Hypothalamus (tissue), 51 donors: ENCODE measurements around the gene RGS17.
A peak's percentile ranks its signal among the peaks of the same experiment; 100 is the strongest.
"Not testable (repeated sequence)": the region's sequence is repeated elsewhere in the genome, so short reads cannot be mapped to it uniquely, and the experiment has no call there.

Source experiments
- DNase-seq, 51 donors: peaks; one replicate each; lab custom pipeline; 2025; lab: John Stamatoyannopoulos, UW

Gene RGS17, protein sequence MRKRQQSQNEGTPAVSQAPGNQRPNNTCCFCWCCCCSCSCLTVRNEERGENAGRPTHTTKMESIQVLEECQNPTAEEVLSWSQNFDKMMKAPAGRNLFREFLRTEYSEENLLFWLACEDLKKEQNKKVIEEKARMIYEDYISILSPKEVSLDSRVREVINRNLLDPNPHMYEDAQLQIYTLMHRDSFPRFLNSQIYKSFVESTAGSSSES

DNA sequence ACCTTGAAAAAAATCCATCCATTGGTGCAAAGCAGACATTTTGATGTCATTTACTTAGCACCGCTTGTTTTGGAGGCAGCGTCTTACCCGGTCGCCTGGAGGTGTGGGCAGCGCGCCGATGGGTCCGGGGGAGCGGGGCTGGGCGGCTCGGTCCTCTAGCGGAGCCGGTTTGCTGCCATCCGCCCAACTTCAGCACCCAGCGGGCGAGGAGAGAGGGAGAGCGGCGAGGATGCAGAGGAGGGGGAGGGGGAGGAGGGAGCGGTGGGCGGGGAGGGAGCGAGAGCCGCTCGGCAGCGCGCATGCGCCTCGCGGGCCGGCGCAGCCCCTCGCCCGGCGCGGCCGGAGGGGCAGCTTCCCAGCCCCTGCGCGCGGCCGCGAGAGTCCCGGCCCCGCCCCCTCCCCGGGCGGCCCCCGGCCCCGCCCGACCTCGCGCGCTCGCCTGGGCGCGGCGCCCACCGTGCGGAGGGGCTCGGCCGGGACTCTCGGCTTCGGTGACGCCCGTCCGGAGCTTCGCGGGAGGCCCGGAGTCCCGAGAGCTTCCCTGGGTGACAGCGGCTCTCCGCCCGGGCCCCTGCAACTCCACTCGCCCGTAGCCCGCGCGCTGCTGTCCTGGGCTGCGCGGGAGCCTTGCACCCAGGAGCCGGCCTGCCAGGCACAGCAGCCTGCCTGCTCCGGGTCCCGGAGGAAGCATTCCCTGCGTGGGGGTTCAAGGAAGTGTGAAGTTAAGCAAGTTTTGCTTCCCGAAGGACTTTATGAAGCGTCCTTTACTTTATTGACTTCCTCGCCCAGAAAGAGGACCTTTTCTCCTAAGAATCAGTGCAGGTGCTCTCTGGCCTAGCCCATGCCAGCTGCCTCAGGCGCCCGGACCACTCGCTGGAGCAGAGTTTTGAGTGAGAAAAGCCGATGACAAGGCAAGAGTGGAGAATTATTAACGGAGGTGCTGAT lies at the start of gene RGS17:
Gene RGS17 (minus strand): TSS at position 246 of the 945 bp plus-strand sequence. CDS start 87,264 bp downstream, outside the sequence.
- peak in 48 of 51 donors; percentile 7 to 83 (median 53) for DNase-seq

DNA sequence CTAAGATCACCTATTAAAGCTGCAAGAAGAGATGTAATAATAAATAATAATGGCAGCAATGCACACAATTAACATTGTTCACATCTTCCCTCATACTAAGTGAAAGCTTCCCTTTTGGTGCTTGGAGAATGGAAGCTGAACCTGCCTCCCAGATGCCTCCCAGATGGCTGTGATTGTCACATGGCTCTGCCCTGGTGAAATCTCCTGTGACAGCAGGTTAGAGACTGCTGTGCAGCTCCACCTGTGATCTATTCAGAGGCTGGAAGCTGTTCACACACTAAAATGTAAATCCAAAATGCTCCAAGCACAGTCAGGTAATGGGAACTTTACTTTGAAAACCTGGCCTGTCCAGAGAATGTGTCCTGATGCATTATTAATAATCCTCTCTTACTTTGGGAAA lies 41.7 kb upstream of the RGS17 start:
- no peak for DNase-seq

DNA sequence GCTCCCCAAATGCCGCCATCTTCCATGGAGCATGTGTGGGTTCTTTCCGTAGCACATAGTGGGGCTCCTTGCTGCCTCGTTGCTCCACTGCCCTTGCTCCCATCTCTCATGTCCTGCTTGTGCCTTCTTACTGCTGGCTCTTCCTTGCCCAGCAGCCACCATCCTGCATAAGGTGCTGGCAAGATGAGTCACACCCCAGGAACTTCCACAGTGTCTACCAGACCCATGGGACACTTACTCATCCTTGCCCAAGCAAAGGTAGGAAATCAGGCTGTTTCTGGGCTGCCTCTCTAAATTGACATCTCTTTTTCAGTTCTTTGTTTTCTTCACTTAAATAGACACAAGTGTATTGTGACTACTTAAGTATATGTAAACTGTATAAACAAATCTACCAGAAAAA lies 39.4 kb upstream of the RGS17 start:
- no peak for DNase-seq

DNA sequence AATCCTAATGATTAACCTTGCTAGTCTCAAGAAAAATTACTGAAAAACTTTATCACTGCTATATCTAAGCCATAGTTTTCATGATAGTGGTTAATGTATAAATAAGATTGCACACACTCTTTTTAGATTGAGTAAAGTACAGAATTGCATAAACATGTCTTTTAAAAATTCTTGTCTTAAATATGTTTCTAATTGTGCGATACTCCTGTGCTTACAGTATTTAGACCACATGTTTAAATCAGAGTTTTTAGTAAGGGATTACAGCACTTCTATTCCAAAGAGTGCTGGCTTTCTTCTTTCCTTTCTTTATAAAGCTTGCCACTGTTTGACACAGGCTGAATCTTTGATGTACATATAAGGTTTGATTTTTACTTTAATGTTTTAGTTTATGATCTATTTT lies 36.8 kb upstream of the RGS17 start:
- DNase-seq: no peak

DNA sequence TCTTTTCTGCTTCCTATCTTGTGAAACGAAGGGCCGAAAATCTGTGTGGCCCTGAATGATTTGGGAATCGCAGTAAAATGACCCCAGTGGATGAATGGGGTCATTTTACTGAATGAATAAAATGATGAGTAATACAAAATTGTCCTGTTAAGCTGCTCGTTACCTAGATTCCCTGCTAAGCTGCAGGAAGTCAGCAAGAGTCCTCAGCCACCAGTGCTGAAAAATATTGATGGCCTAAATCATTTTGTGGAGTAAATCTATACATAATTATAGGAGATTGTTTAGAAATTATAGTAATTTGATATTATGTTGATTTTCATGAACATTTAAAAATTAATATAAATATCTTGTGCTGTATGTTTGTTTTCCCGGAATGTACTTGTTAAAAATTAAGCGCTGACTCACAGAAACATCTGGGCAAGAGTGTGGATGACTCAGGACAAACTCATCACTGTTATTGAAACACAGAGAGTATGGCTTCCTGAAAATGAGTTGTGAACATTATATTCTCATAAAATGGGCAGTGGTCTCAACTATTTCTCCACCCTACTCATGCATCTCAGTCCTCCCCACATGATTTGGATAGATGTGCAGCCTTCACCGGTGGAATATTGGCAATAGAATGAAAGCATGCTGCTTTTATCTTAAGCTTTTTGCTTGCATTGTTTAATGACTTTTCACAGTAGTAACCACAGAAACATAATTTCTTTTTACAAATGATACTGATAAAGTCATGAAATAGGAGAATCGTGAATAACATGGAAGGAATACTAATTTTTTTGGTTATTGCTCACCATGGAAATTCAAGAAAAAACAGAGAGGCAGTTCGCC lies 36.2 kb upstream of the RGS17 start:
- no peak for DNase-seq

DNA sequence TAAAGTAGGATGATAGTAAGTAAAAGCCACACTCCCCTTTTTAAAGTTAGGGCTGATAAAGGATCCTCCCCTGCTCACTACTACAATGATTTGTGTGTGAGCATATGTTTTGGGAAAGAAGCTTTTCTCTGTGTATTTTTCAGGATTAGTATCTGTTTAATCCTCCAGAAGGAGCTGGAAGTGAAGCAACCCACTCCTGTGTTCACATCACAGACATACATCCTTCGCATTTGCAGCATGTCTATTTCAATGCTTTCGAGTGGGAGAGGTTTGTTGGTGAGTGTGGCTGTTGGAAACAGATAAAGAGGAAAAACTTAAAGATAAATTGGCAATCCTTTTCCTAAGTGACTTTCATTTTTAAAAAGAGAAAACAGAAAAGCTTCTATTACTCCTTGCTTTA lies 31.6 kb upstream of the RGS17 start:
- no peak for DNase-seq

DNA sequence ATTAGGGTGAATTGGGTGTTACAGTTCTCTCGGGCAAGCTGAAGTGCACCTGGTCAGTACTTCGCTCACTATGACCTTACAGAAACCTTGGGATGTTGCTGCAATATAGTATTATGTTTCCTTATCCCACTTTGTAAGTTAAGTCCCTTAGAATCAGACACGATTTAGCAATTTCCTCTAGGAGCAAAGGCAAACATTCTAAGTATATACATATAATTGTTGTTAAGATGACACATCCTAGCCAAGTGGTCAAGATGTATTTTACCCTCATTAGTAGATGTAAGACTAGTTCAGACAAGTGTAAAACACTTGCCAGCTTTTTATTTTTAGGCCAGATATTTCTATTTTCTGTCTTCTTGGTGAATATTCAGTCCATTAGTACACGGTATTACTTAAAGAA lies 31.1 kb upstream of the RGS17 start:
- no peak for DNase-seq

DNA sequence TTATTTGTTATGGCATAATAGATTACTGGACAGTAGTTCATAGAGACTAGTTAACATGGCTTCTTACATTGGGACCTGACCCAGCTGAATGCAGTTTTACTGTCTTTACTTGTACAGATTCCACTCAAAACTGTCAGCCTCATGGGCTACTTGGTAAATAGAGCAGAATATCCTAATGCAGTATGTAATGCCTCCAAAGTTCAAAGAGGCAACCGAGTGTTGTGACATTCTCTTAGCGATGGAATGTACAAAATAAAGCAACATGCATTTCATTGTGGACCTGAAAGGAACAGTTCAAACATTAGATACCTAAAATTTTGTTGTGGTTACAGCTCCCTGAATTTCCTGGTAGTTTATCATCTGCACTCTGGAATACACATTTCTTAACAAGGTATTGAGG lies 29.1 kb upstream of the RGS17 start:
- DNase-seq: no peak

DNA sequence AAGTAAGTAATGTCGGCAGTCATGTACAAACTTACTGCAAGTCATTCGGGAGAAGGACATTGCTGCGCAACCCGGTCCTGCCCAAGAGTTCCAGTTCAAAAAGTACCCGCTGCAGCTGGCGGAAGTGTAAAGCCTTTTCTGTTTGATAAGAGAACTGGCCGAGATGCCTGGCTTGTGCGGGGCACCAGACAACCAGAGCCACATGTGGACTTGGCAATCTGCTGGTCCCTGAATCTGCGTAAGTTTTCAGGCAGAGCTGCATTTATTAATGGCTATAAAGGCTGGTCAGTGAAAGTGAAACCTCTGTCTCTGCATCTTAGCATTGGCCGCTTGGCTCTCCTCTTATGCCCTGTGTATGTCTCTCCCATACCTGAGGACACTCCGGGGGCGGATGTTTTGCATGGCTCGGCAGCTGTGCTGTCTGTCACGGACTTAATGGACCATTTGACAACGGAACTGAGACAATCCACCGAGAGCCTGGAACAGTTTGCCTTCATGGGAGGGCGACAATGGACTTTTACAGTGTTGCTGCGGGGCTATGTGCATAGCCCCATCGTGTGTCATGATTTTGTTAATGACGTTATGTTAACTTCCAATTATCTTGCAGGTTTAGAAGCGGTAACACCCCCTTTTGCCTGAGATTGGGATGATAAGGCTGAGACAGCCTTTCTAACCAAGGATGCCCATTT lies 19.8 kb upstream of the RGS17 start:
- no peak for DNase-seq

DNA sequence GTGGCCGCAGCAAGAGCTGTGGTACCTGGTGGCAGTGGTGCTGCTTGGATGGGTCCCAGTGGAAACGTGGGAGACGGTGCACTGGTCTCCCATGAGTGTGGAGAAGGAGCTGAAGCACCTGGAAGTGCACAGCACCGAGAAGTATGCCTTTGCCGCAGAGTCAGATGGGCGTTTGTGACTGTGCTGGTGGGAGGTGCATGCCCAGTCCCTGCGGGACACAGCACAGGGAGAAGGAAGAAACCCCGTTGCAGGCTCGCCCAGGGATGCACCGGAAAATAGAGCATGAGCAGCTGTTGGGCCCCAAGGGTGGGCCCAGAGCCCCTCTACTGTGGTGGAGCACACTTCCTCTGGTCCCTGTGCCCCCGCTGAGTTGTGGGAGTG lies 19.3 kb upstream of the RGS17 start:
- no peak for DNase-seq

DNA sequence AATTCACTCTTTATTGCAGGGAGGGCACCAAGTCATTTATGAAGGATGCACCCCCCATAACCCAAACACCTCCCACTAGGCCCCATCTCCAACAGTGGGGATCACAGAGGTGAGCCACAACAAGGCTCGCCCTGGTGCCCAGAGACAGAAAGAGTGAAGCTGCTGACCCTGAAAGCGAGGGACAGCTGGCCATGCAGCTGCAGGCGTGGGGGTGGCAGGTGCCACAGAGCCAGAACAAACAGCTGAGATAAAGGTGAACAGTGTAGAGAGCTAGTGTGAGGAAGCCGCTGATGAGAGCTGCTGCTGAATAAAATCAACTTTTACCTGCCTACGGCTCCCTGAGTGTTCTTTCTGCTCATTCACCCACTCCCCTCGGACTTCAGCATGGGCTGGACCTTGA lies 18.8 kb upstream of the RGS17 start:
- no peak for DNase-seq

DNA sequence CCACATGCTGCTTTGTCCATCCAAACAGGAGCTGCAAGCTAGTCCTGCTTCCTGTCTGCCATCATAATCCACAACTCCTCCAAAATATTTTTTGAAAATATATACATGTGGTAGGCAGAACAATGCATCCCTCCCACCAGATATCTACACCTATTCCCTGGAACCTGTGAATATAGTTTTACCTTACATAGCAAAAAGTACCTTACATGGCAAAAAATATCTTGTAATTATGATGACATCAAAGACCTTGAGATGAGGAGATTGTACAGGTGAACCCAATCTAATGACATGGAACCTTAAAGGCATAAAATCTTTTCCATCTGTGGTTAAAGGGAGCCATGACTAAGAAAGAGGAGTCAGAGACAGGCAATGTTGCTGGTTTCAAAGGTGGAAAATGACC lies 15.3 kb upstream of the RGS17 start:
- no peak for DNase-seq

DNA sequence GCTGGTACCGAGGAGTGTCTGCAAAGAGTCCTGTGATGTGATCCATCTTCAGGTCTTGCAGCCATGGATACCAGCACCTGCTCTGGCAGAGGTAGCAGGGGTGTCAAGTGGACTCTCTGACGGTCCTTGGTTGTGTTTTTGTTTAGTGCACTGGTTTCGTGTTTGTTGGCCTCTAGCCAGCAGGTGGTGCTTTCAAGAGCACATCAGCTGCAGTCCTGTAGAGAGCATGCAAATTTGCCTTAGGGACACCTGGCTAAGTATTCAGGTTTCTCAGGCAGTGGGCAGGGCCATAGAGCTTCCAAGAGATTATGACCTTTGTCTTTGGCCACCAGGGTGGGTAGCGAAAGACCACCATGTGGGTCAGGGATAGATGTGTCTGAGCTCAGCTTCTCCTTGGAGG lies 14.5 kb upstream of the RGS17 start:
- no peak for DNase-seq

DNA sequence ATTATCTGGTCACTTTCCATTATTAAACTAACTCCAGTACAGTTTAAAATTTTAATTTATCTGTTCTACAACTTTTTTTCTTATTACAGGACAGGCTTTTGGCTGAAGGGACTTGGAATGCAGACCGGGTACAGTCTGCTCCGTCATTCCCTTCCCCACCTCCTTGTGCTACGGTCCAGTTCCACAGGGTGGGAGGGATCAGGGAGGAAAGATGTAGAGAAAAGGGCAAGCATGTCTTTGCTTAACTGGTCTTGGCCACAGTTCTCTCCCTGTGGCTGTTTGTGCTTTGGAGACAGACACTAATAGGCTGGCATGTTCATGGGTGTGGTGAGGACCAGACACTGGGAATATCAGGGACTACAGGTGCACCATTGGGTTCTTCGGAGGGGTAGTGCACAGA lies 12.1 kb upstream of the RGS17 start:
- no peak for DNase-seq

DNA sequence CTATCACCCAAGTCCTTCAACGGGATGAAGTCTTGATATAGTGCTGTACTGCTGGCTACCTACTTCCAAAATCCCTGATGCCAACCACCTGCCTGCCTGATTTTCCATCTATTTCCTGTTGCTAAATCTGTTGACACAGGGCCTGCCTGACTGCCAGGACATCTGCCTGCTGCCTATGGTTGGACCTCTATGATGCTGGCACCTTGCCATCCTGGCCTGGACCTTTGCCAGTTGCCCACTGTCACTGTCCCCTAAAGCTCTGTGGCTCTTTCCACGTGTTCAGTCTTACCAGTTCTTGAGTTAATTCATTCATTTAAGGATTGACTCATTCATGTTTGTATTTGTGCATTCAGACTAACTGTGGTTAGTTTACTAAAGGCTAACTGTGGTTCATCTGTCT lies 9.2 kb upstream of the RGS17 start:
- no peak for DNase-seq

DNA sequence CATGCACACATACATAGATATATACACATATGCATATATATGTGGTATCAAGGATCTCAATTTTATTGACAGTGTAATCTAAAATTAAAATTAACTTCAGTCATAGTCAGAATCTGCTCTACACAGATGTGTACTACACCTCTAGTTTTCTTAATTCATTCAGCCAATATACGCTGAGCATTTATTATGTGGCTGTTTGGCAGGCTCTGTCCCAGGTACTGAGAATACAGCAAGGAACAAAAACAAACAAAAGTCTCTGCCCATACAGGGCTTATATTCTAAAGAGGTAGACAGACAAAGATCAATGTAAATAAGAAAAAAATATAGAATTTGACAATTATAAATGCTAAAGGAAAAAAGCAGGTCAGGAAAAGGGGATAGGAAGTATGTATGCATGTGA lies 7.8 kb upstream of the RGS17 start:
- DNase-seq: no peak

DNA sequence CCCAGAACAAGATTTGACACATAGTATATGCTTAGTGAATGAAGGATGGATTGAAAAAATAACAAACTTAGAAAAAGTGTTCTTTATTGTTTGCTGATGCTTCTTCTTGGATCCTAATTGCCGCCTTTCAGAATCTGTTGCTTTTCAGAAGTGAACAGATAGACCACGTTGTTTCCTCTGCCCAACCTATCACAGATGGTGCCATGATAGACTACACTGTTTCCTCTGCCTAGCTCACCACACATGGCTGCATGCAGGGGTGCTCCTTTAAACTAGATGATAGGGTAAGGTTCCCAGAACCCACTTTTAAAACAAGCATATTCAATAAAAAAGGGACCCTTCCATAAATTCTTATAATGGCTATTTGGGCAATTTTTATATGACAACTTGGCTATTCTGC lies 4.6 kb upstream of the RGS17 start:
- no peak for DNase-seq

DNA sequence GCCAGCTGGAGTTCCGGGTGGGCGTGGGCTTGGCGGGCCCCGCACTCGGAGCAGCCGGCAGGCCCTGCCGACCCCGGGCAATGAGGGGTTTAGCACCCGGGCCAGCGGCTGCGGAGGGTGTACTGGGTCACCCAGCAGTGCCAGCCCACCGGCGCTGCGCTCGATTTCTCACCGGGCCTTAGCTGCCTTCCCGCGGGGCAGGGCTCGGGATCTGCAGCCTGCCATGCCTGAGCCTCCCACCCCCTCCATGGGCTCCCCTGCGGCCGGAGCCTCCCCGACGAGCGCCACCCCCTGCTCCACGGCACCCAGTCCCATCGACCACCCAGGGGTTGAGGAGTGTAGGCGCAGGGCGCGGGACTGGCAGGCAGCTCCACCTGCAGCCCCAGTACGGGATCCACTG lies 2.6 kb upstream of the RGS17 start:
- not testable (repeated sequence) for DNase-seq

DNA sequence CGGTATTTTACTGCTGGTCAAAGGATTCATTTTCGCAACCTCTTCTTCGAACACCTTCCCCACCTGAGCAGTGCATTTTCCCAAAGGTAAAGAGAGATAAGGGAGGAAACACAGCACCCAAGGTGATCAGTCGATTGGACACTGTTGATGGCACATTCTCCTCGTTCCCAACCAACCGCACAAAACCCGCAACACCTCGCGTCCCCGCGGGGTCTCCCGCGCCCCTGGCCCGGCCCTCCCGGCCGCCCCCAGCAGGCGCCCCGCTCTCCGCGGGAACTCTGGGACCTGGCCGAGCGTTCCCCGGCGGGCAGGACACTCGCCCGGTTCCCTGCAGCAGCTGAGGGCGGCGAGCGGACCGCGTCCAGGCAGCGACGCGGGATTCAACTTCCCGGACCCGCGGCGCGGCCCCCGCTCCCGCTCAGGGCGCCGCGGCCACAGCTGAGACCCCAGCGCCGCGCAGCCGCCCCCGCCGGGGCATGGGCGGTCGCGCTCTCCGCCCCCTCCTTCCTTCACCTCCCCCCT lies 506 bp downstream of the RGS17 start:
- peak in 5 of 51 donors; percentile 22 to 44 (median 36) for DNase-seq

DNA sequence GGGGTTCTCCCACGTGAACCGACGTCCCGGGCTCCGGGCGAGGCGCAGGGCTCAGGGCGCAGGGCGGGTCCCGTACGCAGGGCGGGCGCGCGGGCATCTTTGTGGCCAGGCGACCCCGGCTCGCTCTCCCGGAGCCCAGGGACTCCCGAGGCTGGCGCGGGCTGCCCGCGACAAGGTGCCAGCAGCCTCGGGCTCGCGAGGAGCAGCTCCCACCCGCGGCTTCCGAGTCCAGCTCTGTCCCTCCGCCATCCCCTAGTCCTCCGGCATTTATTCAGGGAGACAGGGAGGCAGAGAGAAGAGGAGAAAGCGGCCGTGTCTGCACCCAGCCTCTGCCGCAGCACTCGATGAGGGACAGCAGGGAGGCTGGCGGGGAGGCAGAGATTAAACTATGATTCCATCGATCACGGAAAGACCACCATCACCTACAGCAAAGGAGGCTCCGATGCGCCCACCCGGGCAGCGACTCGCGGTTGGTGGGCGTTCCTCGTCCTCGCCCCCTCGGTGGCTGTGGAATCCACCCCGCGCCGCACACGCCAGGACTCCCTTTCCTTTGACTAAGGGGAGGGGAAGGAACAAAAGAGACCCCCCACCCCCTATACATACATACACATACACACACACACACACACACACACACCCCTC lies 1.1 kb downstream of the RGS17 start:
- DNase-seq: peak in 16 of 51 donors; percentile 1 to 47 (median 11)
